ENCODE measurements around the gene USP40.

USP40 gene

DNA sequence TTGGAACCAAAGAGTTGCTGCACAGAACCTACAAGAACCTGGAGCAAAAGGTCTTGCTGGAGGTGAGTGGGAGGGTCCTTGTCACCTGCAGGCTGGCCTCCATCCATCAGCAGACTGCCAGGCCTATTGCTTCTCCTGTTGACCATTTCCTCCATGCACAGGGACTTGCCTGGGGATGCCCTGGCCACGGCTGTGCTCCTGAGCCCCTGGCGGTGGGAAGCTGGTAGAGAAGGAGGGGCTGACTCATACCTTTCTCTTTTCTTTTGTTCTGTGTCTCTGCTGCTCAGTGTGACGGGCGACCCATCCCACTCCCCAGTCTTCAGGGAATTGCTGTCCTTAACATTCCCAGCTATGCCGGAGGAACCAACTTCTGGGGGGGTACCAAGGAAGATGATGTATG is 109.6 kb downstream of the USP40 start:
- TF ChIP-seq CTCF (conservative IDR thresholded peaks at IDR 0.05) (no peak), ZFX (IDR thresholded peaks at IDR 0.05) (no peak)
- no peak overlapping the region for H3K27ac ChIP-seq

DNA sequence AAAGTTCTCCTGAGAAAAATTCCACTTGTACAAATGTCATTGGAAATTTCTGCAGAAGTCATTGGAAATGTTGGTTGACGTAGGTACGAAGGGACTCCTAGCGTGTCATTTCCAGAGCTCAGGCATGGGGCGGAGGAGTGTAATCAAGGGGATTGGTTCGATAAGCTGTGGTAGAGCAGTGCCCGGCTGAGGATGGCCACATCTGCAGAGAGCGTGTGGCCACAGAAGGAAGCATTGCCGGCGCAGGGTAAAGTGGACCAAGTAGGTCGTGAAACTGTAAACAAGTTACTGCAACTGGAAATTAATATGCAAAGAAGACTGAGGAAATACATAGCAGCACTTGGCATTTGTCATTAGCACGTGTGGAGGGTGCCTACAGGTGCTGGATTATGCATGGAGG is 110.5 kb downstream of the USP40 start:
- TF ChIP-seq ZFX (IDR thresholded peaks at IDR 0.05) (no peak), CTCF (conservative IDR thresholded peaks at IDR 0.05) (no peak)
- H3K27ac ChIP-seq = no peak overlapping the region

GRCh38 chr2:233455491-233455890 is 111.1 kb downstream of the USP40 start:
- no peak for TF ChIP-seq ZFX (IDR thresholded peaks at IDR 0.05)
- TF ChIP-seq CTCF (conservative IDR thresholded peaks at IDR 0.05) = no peak
- no peak overlapping the region for H3K27ac ChIP-seq

GRCh38 chr2:233455006-233455405 is 111.6 kb downstream of the USP40 start:
- TF ChIP-seq ZFX (IDR thresholded peaks at IDR 0.05) (no peak), CTCF (conservative IDR thresholded peaks at IDR 0.05) (no peak)
- H3K27ac ChIP-seq = no peak overlapping the region

DNA sequence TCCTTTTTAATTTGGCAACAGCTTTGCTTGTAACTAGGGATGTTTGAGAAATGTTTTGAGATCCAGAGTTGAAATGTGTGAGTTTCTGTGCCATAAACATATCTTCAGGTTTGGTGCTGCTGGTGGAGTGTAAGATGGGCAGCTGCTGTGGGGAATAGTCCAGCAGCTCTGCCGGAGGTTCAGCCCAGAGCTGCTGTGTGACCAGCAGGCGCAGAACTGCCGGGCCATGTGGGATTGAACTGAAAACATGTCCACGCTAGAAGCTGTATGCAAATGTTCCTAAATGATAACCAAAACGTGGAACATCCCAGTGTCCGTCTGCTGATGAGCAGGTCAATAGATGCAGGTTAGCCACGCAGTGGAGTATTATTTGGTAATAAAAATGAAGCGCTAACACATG is 112.7 kb downstream of the USP40 start:
- no peak overlapping the region for H3K27ac ChIP-seq
- TF ChIP-seq ZFX (IDR thresholded peaks at IDR 0.05) (no peak), CTCF (conservative IDR thresholded peaks at IDR 0.05) (no peak)

- H3K27ac ChIP-seq = no peak overlapping the region
- TF ChIP-seq ZFX (IDR thresholded peaks at IDR 0.05) (no peak), CTCF (conservative IDR thresholded peaks at IDR 0.05) (no peak)
Observed at GRCh38 chr2:233453111-233453915, 113.3 kb downstream of the USP40 start.

DNA sequence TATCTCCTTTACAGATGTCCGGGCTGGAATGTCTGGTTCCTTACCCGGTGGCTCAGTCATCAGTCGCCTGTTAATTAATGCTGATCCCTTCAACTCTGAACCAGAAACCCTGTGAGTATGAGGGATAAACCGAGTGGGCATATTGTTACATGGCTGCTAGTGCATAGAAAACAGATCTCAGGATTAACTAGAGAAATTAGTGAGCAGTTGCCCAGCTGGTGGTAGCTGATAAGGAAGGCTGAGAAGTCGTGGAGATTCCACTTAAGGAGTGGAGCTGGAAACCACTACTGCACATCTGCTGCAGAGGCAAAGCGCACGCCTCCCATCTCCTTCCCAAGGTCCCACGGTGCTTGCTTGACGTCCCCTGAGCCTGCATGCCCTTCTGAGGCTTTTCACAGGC is 114.6 kb downstream of the USP40 start:
- no peak overlapping the region for H3K27ac ChIP-seq
- TF ChIP-seq ZFX (IDR thresholded peaks at IDR 0.05) (no peak), CTCF (conservative IDR thresholded peaks at IDR 0.05) (no peak)

Data from C4-2B (cell line).